GM12875 (cell line): ENCODE measurements around the gene B3GAT3.
"Not testable (repeated sequence)": the region's sequence is repeated elsewhere in the genome, so short reads cannot be mapped to it uniquely, and the experiment has no call there.

Experiments
- H3K4me3 ChIP-seq: one replicate; pipeline ENCODE4 v1.5.1; 2011; ENCODE audit warnings: low read depth, low read length, control low read depth
- CTCF ChIP-seq: IDR thresholded peaks from 2 replicates; pipeline ENCODE4 v1.5.1; 2011; ENCODE audit warnings: low read depth, mild to moderate bottlenecking, control low read depth, inconsistent platforms, low read length, moderate library complexity, borderline replicate concordance; ENCODE audit not compliant: insufficient read depth

The B3GAT3 gene

GRCh38 chr11:62665075-62665598, 43.4 kb upstream of the B3GAT3 start, which contains the start of the genes C11orf98 and CSKMT:
Gene C11orf98 (minus strand): TSS chr11:62665210. CDS start chr11:62665169, 41 bp downstream.
Gene CSKMT (plus strand): TSS chr11:62665312. CDS start chr11:62665880, 568 bp downstream.
- peak within 1 kb of the TSS; percentile 68 for H3K4me3 ChIP-seq
- no peak for TF ChIP-seq CTCF

- no peak for TF ChIP-seq CTCF
- H3K4me3 ChIP-seq = peak overlapping the region; percentile 68
Observed at GRCh38 chr11:62664405-62665074, 42.8 kb upstream of the B3GAT3 start.

GRCh38 chr11:62656796-62657429, 35.1 kb upstream of the B3GAT3 start:
- no peak for TF ChIP-seq CTCF
- H3K4me3 ChIP-seq = no peak overlapping the region

- TF ChIP-seq CTCF = no peak
- no peak overlapping the region for H3K4me3 ChIP-seq
Observed at GRCh38 chr11:62654297-62654696, 32.5 kb upstream of the B3GAT3 start.

- no peak for TF ChIP-seq CTCF
- peak overlapping the region; percentile 60 for H3K4me3 ChIP-seq
Observed at GRCh38 chr11:62652161-62653006, 30.6 kb upstream of the B3GAT3 start.

- not testable (repeated sequence) for H3K4me3 ChIP-seq
Observed at GRCh38 chr11:62650283-62650682, 28.5 kb upstream of the B3GAT3 start.

GRCh38 chr11:62649486-62649885, 27.7 kb upstream of the B3GAT3 start:
- TF ChIP-seq CTCF = no peak
- H3K4me3 ChIP-seq = no peak overlapping the region
